HUES6 (cell line): ENCODE measurements around the gene CST2.

Source experiments
- H3K27ac ChIP-seq: 2 replicates; pipeline ENCODE4 v1.7.0; 2013; ENCODE audit warnings: low read depth, mild to moderate bottlenecking, low read length, inconsistent platforms
- H3K27me3 ChIP-seq: 2 replicates; pipeline ENCODE4 v1.6.1; 2013; ENCODE audit warnings: low read length; ENCODE audit not compliant: control insufficient read depth, insufficient read depth
- H3K36me3 ChIP-seq: 2 replicates; pipeline ENCODE4 v1.6.1; 2013; ENCODE audit warnings: low read length; ENCODE audit not compliant: control insufficient read depth, insufficient read depth
- H3K4me1 ChIP-seq: 2 replicates; pipeline ENCODE4 v1.6.1; 2013; ENCODE audit warnings: low read length; ENCODE audit not compliant: control insufficient read depth, insufficient read depth
- H3K4me3 ChIP-seq: 2 replicates; pipeline ENCODE4 v1.5.1; 2013; ENCODE audit warnings: low read depth, low read length
- H3K9ac ChIP-seq: one replicate; pipeline ENCODE4 v1.6.1; 2013; ENCODE audit warnings: mild to moderate bottlenecking, low read length
- H3K9me3 ChIP-seq: 2 replicates; pipeline ENCODE4 v1.6.1; 2013; ENCODE audit warnings: low read depth, low read length; ENCODE audit not compliant: control insufficient read depth, insufficient read depth

CST2 gene

DNA sequence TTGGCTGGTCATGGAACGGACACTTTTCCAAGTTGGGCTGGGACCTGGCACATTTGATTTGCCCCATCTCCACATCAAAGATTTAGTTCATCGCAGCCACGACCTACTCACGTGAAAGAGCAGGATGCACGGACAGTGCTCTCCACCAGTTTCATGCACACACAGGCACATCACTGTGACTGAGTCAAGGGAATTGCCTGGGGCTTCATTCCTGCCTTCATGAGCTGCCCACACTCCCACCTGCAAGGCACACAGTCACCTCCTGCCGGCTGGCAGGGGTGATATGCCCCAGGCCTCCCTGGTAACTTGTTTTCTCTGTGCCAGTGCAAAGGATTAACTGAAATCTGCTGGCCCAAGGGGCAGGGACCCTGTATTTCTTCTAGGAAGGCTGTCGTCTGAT is 52.4 kb downstream of the CST2 start:
- no peak overlapping the region for H3K9ac ChIP-seq
- H3K4me3 ChIP-seq, result no peak overlapping the region
- H3K27me3 ChIP-seq, result peaks cover 33% of the 10 kb centered on the region
- no peak overlapping the region for H3K27ac ChIP-seq
- no peaks in the 10 kb centered on the region for H3K9me3 ChIP-seq
- no peaks in the 10 kb centered on the region for H3K36me3 ChIP-seq
- peaks cover 3% of the 10 kb centered on the region; the same call in 1 of the 2 replicates for H3K4me1 ChIP-seq
